ENCODE measurements around the gene SCAF8.
"Not testable (repeated sequence)": the region's sequence is repeated elsewhere in the genome, so short reads cannot be mapped to it uniquely, and the experiment has no call there.

SCAF8 gene

DNA sequence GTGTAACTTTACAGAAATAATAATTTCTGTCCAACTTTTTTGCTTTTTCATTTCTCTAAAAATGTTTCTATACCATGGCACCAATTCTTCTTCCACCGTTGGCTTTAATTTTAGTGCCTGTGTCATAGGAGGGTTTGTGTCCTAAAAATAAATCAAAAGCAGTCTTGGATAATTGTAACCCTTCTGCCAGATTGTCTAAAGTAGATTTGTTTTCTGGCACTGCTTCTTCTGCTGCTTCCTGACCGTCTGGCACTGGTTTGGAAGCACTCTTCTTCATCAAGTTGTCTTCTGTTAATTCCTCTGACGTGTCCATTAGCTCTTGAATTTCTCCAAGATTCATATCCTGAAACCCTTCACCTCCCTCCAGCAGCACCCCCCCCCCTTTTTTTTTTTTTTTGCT is 33.1 kb downstream of the SCAF8 start:
- Histone ChIP-seq H3K4me3 (ENCODE audit: low read length) (no peak overlapping the region), H3K36me3 (ENCODE audit: control insufficient read depth, insufficient read depth, low read length) (no peaks in the 10 kb centered on the region), H3K4me1 (ENCODE audit: control insufficient read depth, insufficient read depth, low read length) (peaks cover 12% of the 10 kb centered on the region), H3K27ac (ENCODE audit: low read depth, low read length) (no peak overlapping the region), H3K9ac (ENCODE audit: low read length) (no peak overlapping the region), H3K27me3 (ENCODE audit: control insufficient read depth, insufficient read depth, low read length) (no peaks in the 10 kb centered on the region)

DNA sequence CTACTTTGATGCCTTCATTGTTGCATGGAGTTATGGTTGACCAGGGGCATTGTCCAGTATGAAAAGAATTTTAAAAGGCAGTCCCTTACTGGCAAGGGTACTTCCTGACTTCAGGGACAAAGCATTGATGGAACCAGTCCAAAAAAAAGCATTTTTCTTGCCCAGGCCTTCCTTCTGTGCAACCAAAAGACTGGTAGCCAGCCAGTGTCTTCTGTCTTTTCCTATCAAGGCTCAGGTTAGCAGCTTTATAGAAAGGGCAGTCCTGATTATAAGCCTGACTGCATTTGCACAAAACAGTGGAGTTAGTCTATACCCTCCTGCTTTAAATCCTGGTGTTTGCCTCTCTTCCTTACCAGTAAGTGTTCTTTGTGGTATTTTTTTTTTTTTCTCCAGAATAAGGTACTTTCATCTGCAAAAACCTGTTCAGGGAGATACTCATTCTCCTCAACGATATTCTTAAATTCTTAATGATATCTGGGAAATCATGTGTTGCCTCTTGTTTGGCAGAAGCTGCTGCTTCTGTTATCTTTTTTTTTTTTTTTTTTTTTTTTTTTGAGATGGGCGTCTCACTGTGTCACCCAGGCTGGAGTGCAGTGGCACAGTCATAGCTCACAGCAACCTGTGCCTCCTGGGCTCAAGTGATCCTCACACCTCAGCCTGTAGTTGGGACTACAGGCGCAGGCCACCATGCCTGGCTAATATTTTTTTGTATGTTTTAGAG is 33.9 kb downstream of the SCAF8 start:
- Histone ChIP-seq H3K27ac (ENCODE audit: low read depth, low read length) (no peak overlapping the region), H3K36me3 (ENCODE audit: control insufficient read depth, insufficient read depth, low read length) (no peaks in the 10 kb centered on the region), H3K4me1 (ENCODE audit: control insufficient read depth, insufficient read depth, low read length) (peaks cover 12% of the 10 kb centered on the region), H3K4me3 (ENCODE audit: low read length) (no peak overlapping the region), H3K9ac (ENCODE audit: low read length) (no peak overlapping the region), H3K27me3 (ENCODE audit: control insufficient read depth, insufficient read depth, low read length) (no peaks in the 10 kb centered on the region)

DNA sequence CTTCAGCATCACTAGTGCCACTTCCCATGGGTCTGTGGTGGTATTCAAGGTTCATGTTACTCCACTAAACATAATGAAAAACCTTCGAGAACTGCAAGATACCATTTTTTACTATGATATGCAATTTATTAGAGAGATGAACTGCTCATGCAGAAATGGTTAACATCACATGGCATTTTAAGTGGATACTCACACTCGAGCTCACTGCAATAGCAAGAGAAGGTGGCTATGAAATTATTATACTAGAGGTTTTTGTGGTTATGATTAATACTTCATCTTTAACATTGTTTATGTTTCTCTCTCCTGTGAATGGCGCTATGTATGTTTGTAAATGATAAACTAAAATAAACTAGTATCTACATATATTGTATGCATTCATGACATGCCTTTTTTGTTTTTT is 35.1 kb downstream of the SCAF8 start:
- no peak overlapping the region for H3K4me3 ChIP-seq (ENCODE audit: low read length)
- H3K4me1 ChIP-seq (ENCODE audit: control insufficient read depth, insufficient read depth, low read length): peaks cover 12% of the 10 kb centered on the region
- no peaks in the 10 kb centered on the region for H3K36me3 ChIP-seq (ENCODE audit: control insufficient read depth, insufficient read depth, low read length)
- H3K27ac ChIP-seq (ENCODE audit: low read depth, low read length): no peak overlapping the region
- no peak overlapping the region for H3K9ac ChIP-seq (ENCODE audit: low read length)
- H3K27me3 ChIP-seq (ENCODE audit: control insufficient read depth, insufficient read depth, low read length): no peaks in the 10 kb centered on the region

DNA sequence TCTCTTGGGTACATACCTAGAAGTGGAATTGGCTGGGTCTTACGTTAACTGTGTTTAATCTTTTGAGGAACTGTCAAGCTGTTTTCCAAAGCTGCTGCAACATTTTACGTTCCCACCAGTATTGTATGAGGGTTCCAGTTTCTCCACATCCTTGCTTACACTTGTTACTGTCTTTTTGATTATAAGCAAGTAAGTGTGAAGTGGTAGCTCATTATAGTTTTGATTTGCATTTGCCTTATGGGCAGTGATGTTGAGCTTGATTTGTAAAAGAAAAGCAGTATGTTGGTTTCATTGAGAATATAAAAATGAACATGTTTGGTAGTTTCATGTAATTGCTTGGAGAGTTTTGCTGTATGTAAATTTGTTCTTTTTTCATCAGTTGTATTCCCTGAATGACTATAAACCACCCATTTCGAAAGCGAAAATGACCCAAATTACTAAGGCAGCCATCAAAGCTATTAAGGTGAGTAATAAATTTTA is 40.4 kb downstream of the SCAF8 start:
- H3K36me3 ChIP-seq (ENCODE audit: control insufficient read depth, insufficient read depth, low read length): no peaks in the 10 kb centered on the region
- no peaks in the 10 kb centered on the region for H3K4me1 ChIP-seq (ENCODE audit: control insufficient read depth, insufficient read depth, low read length)
- H3K27me3 ChIP-seq (ENCODE audit: control insufficient read depth, insufficient read depth, low read length): no peaks in the 10 kb centered on the region
- H3K4me3 ChIP-seq (ENCODE audit: low read length): no peak overlapping the region
- no peak overlapping the region for H3K9ac ChIP-seq (ENCODE audit: low read length)
- no peak overlapping the region for H3K27ac ChIP-seq (ENCODE audit: low read depth, low read length)

DNA sequence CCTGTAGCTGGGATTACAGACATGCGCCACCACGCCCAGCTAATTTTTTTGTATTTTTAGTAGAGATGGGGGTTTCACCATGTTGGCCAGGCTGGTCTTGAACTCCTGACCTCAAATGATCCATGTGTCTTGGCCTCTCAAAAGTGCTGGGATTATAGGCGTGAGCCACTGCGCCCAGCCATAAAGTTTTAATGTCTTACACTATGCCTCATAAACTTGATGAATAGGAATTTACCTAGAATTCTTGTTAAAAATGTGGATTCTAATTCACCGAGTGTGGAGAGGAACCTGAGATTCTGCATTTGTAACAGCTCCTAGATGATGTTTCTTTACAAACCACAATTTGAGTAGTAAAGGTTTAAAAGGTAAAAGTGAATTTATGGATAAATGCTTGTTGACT is 45.9 kb downstream of the SCAF8 start:
- not testable (repeated sequence) for H3K27ac ChIP-seq (ENCODE audit: low read depth, low read length); H3K27me3 ChIP-seq (ENCODE audit: control insufficient read depth, insufficient read depth, low read length); H3K4me1 ChIP-seq (ENCODE audit: control insufficient read depth, insufficient read depth, low read length); H3K4me3 ChIP-seq (ENCODE audit: low read length); H3K9ac ChIP-seq (ENCODE audit: low read length); H3K36me3 ChIP-seq (ENCODE audit: control insufficient read depth, insufficient read depth, low read length)

DNA sequence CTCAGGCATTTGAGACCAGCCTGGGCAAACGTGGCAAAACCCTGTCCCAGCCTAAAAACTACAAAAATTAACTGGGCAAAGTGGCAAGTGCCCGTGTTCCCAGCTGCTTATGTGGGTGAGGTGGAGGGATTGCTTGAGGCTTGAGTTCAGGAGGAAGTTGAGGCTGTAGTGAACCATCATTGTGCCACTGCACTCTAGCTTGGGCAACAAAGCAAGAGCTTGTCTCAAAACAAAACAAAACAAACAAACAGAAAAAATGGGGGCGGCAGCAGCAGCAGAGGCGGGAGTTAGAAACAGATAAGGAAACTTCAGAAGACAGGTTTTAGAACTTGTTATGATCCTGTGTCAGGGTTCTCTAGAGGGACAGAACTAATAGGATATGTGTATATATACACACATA is 49.0 kb downstream of the SCAF8 start:
- H3K27ac ChIP-seq (ENCODE audit: low read depth, low read length): no peak overlapping the region
- no peak overlapping the region for H3K4me3 ChIP-seq (ENCODE audit: low read length)

DNA sequence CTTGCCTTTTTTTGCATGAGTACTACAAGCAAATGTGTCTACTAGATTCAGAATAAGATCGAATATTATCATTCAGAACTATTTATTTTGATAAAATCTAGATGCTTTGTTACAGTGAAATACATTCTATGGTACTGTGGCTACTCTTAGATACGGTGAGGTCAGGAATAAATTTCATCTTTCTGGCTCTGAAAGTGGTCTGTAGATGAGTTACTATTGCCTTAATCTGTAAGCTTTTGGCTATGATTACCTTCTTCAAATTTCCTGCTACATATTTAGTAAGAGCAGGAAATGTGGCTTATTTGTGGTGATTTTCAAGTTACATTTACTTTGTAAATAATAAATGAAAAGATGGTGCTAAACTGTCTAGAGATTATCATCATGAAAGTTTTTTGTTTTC is 50.0 kb downstream of the SCAF8 start:
- Histone ChIP-seq H3K36me3 (ENCODE audit: control insufficient read depth, insufficient read depth, low read length) (no peaks in the 10 kb centered on the region), H3K4me1 (ENCODE audit: control insufficient read depth, insufficient read depth, low read length) (no peaks in the 10 kb centered on the region), H3K27ac (ENCODE audit: low read depth, low read length) (no peak overlapping the region), H3K4me3 (ENCODE audit: low read length) (no peak overlapping the region), H3K9ac (ENCODE audit: low read length) (no peak overlapping the region), H3K27me3 (ENCODE audit: control insufficient read depth, insufficient read depth, low read length) (no peaks in the 10 kb centered on the region)

More for the DNA sequence above, 49.0 kb downstream of the SCAF8 start:
- Histone ChIP-seq H3K9ac (ENCODE audit: low read length) (no peak overlapping the region), H3K27me3 (ENCODE audit: control insufficient read depth, insufficient read depth, low read length) (no peaks in the 10 kb centered on the region), H3K36me3 (ENCODE audit: control insufficient read depth, insufficient read depth, low read length) (no peaks in the 10 kb centered on the region), H3K4me1 (ENCODE audit: control insufficient read depth, insufficient read depth, low read length) (no peaks in the 10 kb centered on the region)

DNA sequence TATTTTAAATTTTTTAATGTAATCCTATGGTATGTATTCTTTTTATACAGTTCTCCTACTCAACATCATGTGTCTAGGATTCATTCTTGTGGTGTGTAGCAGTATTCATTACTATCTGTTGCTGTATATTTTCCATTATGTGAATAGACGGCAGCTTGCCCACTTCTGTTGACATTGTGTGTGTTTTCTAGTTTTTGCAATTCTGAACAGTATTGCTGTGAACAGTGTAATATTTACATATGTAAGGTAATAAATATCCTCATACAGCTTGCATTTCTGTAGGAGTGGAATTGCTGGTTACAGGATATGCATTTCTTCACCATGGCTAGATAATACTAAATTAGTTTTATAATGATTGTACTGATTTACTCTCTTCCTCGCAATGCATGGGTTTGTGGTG is 51.9 kb downstream of the SCAF8 start:
- H3K36me3 ChIP-seq (ENCODE audit: control insufficient read depth, insufficient read depth, low read length): no peaks in the 10 kb centered on the region
- no peak overlapping the region for H3K4me3 ChIP-seq (ENCODE audit: low read length)
- no peak overlapping the region for H3K9ac ChIP-seq (ENCODE audit: low read length)
- H3K4me1 ChIP-seq (ENCODE audit: control insufficient read depth, insufficient read depth, low read length): no peaks in the 10 kb centered on the region
- no peak overlapping the region for H3K27ac ChIP-seq (ENCODE audit: low read depth, low read length)
- no peaks in the 10 kb centered on the region for H3K27me3 ChIP-seq (ENCODE audit: control insufficient read depth, insufficient read depth, low read length)

DNA sequence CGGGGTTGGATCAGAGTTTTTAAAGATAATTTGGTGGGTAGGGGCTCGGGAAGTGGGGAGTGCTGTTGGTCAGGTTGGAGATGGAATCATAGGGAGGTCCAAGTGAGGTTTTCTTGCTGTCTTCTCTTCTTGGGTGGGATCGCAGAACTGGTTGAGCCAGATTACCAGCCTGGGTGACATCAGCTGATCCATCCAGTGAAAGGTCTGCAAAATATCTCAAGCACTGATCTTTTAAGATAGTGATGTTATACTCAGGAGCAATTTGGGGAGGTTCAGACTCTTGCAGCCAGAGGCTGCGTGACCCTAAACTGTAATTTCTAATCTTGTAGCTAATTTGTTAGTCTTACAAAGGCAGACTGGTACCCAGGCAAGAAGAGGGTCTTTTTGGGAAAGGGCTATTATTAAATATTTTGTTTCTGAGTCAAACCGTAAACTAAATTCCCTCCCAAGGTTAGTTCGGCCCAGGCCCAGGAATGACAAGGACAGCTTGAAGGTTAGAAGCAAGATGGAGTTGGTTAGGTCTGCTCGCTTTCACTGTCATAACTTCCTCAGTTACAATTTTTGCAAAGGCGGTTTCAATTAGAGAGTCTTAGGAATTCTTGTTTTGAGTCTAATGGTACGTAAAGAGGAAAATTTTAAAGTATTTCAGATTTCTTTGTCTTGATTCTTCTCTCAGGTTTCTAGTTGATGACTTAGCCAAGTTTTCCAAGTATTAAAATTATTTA is 53.1 kb downstream of the SCAF8 start:
- no peaks in the 10 kb centered on the region for H3K27me3 ChIP-seq (ENCODE audit: control insufficient read depth, insufficient read depth, low read length)
- H3K27ac ChIP-seq (ENCODE audit: low read depth, low read length): no peak overlapping the region
- no peak overlapping the region for H3K4me3 ChIP-seq (ENCODE audit: low read length)
- no peak overlapping the region for H3K9ac ChIP-seq (ENCODE audit: low read length)
- no peaks in the 10 kb centered on the region for H3K36me3 ChIP-seq (ENCODE audit: control insufficient read depth, insufficient read depth, low read length)
- H3K4me1 ChIP-seq (ENCODE audit: control insufficient read depth, insufficient read depth, low read length): no peaks in the 10 kb centered on the region

DNA sequence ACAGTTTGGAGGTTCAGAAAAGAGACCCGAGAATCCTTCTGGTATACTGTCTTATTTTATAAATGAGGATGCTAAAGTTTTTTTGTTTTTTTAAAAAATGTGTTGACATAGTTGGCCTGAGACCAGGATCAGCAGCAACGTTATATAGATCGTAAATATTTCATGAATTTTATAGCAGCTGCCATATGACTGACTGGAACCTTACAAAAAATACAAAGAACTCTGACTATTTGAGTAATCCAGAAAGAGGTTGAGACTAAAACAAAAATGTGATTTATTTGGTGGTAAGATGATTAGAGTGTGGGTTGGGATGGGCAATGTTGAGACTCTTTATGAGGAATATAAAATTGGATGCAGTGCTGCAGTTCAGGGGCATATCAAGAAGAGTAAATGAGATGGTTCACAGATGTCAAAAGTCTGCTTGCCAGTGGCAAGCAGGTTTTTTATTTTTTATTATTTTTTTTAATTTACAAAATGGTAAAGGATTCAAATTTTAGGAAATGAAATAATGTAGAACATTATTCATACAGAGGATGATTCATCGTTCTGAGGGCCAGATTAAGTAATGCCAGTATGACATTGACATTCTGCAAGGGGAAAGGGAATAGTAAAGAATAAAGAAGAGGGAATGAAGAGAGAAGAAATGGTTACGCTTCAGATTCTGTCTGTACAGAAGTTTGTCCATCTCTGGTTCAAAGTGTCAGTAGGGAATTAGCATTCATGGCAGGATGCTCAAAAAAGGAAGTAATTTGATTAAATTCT is 58.5 kb downstream of the SCAF8 start:
- Histone ChIP-seq H3K9ac (ENCODE audit: low read length) (no peak overlapping the region), H3K4me1 (ENCODE audit: control insufficient read depth, insufficient read depth, low read length) (no peaks in the 10 kb centered on the region), H3K36me3 (ENCODE audit: control insufficient read depth, insufficient read depth, low read length) (no peaks in the 10 kb centered on the region), H3K27ac (ENCODE audit: low read depth, low read length) (no peak overlapping the region), H3K4me3 (ENCODE audit: low read length) (no peak overlapping the region), H3K27me3 (ENCODE audit: control insufficient read depth, insufficient read depth, low read length) (no peaks in the 10 kb centered on the region)

DNA sequence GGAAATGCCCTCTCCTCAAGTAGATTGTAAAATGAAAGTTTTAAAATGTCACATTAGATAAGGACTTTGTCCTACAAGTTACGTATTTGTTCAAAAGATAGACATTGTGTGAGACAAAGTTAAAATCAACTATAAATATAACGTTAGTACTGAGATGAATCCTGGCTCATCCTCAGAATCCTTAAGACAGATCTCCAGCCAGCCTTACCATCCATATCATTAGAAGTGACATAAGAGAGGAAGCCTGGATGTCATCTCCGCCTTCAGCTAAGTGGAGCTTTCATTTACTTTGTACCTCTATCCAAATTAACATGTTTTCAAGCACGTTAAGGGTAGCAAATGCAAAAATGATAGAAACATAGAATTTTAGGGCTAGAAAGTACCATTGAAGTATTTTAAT is 59.1 kb downstream of the SCAF8 start:
- no peaks in the 10 kb centered on the region for H3K4me1 ChIP-seq (ENCODE audit: control insufficient read depth, insufficient read depth, low read length)
- no peaks in the 10 kb centered on the region for H3K27me3 ChIP-seq (ENCODE audit: control insufficient read depth, insufficient read depth, low read length)
- no peak overlapping the region for H3K4me3 ChIP-seq (ENCODE audit: low read length)
- no peak overlapping the region for H3K27ac ChIP-seq (ENCODE audit: low read depth, low read length)
- H3K9ac ChIP-seq (ENCODE audit: low read length): no peak overlapping the region
- H3K36me3 ChIP-seq (ENCODE audit: control insufficient read depth, insufficient read depth, low read length): no peaks in the 10 kb centered on the region

DNA sequence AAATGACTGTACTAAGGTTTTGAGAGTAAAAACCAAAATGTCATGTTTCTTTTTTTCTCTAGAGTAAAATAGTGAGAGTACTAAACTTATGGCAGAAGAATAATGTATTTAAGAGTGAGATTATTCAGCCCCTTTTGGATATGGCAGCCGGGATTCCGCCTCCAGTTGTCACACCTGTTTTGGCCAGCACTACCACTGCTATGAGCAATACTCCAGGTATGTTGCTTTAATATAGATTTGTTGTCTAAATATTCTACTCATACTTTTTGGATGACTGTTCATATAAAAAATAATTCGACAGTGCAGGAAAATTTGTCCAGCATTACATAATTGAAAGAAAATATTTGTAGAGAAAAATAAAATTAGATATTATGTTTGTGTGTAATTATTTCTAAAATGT is 59.5 kb downstream of the SCAF8 start:
- Histone ChIP-seq H3K27ac (ENCODE audit: low read depth, low read length) (no peak overlapping the region), H3K4me3 (ENCODE audit: low read length) (no peak overlapping the region), H3K9ac (ENCODE audit: low read length) (no peak overlapping the region), H3K4me1 (ENCODE audit: control insufficient read depth, insufficient read depth, low read length) (no peaks in the 10 kb centered on the region), H3K27me3 (ENCODE audit: control insufficient read depth, insufficient read depth, low read length) (no peaks in the 10 kb centered on the region), H3K36me3 (ENCODE audit: control insufficient read depth, insufficient read depth, low read length) (no peaks in the 10 kb centered on the region)

Data from rectal smooth muscle tissue (tissue), 1 donor.